ENCODE results near the gene FAM174C.

The FAM174C gene

DNA sequence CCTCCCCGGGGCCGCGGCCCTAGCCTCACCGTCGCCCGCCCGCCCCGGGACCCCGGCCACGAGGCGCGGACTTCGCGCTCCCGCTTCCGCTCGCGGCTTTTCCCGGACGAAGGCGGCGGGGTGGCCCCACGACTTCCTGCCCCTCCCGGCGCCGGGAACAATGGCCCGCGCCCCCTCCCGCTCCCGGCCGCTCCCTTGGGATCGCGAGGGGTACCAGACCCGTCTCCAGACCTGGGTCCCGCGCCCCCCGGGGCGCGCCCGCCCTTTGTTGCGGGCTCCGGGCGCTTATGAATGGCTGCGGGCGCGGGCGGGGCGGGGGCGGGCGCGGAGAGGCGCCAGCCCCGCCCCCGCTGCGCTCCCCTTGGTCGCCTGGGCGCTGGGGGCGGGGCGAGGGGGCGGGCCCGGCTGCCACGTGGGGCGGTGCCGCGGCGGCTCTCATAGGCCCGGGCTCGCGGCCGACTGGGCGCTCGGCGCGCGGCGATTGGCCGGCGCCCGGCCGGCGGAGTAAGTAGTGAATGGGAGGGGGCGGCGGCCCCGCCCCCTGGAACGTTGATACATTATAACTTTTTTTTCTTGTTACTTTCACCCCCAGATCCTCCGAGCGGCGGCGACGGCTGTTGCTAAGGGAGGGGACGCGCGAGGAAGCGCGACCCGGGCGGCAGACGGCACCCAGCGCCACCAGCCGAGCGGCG is 25.9 kb upstream of the FAM174C start (continued):
- TF ChIP-seq ZNF530 (tag by site-specific recombination; IDR thresholded peaks at IDR 0.05; ENCODE audit: low read depth) (no peak), ZNF133 (tag by site-specific recombination; IDR thresholded peaks at IDR 0.05) (no peak)

DNA sequence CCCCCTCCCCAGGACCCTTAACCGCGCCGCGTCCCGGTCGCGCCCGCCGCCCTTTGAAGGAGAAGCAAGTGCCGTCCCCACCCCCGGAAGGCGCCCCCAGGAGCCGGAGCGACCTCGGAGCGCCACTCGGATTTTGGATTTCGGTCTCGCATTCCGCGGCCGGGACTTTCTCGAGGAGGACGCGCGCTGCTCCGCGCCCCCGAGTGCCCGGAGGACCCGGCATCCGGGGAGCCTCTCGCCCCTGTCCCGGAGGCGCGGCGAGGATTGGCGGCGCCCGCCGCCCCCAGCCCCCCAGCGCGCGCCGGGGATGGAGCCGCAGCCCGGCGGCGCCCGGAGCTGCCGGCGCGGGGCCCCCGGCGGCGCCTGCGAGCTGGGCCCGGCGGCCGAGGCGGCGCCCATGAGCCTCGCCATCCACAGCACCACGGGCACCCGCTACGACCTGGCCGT is 25.3 kb upstream of the FAM174C start:
- ChIA-PET POLR2A (interaction anchor here (0.6 to 1.0 kb wide), 3 partner anchors 15 to 19 kb away, joined by 3 to 7 read pairs (median 3); partner anchors contain the start of gene CIRBP), CTCF (interaction anchor here (1.0 kb wide), 1 partner anchor 16 kb away, joined by 3 read pairs; no protein-coding TSS in a partner anchor)
- no peaks in the 10 kb centered on the region for H3K9me3 ChIP-seq (ENCODE audit: control insufficient read depth, insufficient read depth, low read depth, low read length)
- H3K27ac ChIP-seq (ENCODE audit: extremely low read depth, low read depth, low read length), result peak overlapping the region; percentile 100
- H3K4me3 ChIP-seq (ENCODE audit: low read depth, low read length), result peak overlapping the region; percentile 92
- peaks cover 0 to 27% of the 10 kb centered on the region in 2 experiments; a peak in 1 of 3 replicates for H3K36me3 ChIP-seq (ENCODE audit: control insufficient read depth in 2 of 2, insufficient read depth in 1 of 2, low read length in 2 of 2)
- H3K4me1 ChIP-seq (ENCODE audit: control insufficient read depth, insufficient read depth, low read length), result peaks cover 4% of the 10 kb centered on the region
- TF ChIP-seq ZNF19 (tag by site-specific recombination; IDR thresholded peaks at IDR 0.05; ENCODE audit: low read depth), result no peak
- no peak for TF ChIP-seq ZNF155 (tag by site-specific recombination; IDR thresholded peaks at IDR 0.05)
- TF ChIP-seq, protein P1, sequence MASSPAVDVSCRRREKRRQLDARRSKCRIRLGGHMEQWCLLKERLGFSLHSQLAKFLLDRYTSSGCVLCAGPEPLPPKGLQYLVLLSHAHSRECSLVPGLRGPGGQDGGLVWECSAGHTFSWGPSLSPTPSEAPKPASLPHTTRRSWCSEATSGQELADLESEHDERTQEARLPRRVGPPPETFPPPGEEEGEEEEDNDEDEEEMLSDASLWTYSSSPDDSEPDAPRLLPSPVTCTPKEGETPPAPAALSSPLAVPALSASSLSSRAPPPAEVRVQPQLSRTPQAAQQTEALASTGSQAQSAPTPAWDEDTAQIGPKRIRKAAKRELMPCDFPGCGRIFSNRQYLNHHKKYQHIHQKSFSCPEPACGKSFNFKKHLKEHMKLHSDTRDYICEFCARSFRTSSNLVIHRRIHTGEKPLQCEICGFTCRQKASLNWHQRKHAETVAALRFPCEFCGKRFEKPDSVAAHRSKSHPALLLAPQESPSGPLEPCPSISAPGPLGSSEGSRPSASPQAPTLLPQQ (tag by site-specific recombination; IDR thresholded peaks at IDR 0.05), result no peak
- TF ChIP-seq RBAK (tag by site-specific recombination; IDR thresholded peaks at IDR 0.05), result no peak
- no peak for TF ChIP-seq ZIC2 (tag by site-specific recombination; IDR thresholded peaks at IDR 0.05)
- TF ChIP-seq, protein P2, sequence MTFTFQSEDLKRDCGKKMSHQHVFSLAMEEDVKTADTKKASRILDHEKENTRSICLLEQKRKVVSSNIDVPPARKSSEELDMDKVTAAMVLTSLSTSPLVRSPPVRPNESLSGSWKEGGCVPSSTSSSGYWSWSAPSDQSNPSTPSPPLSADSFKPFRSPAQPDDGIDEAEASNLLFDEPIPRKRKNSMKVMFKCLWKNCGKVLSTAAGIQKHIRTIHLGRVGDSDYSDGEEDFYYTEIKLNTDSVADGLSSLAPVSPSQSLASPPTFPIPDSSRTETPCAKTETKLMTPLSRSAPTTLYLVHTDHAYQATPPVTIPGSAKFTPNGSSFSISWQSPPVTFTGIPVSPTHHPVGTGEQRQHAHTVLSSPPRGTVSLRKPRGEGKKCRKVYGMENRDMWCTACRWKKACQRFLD (tag by site-specific recombination; IDR thresholded peaks at IDR 0.05), result no peak
- TF ChIP-seq GLIS2 (tag by site-specific recombination; IDR thresholded peaks at IDR 0.05), result peak; percentile 65
- 0 out of 2 replicates have a peak, but pooled peaks have one; percentile 57 for TF ChIP-seq REPIN1 (tag by site-specific recombination; IDR thresholded peaks at IDR 0.05; ENCODE audit: low read depth)
- TF ChIP-seq ZNF610 (tag by site-specific recombination; IDR thresholded peaks at IDR 0.05; ENCODE audit: borderline replicate concordance), result no peak
- TF ChIP-seq ZNF223 (tag by site-specific recombination; IDR thresholded peaks at IDR 0.05), result no peak
- no peak for TF ChIP-seq ZNF366 (tag by site-specific recombination; conservative IDR thresholded peaks at IDR 0.05)
- TF ChIP-seq ZNF791 (tag by site-specific recombination; IDR thresholded peaks at IDR 0.05), result no peak
- TF ChIP-seq ZNF146 (tag by site-specific recombination; IDR thresholded peaks at IDR 0.05), result 0 out of 2 replicates have a peak, but pooled peaks have one; percentile 8
- no peak; the same call in 1 of the 2 replicates for TF ChIP-seq SP3 (tag by site-specific recombination; IDR thresholded peaks at IDR 0.05)
- TF ChIP-seq ZNF2 (tag by site-specific recombination; IDR thresholded peaks at IDR 0.05), result no peak
- TF ChIP-seq GLI2 (tag by site-specific recombination; IDR thresholded peaks at IDR 0.05; ENCODE audit: borderline replicate concordance, low read depth), result no peak
- TF ChIP-seq SP2 (tag by site-specific recombination; IDR thresholded peaks at IDR 0.05), result no peak; the same call in 1 of the 2 replicates
- no peak for TF ChIP-seq BCL11B (tag by site-specific recombination; IDR thresholded peaks at IDR 0.05; ENCODE audit: low read depth)
- peak; percentile 31; the same call in 1 of the 2 replicates for TF ChIP-seq ZBTB48 (tag by site-specific recombination; IDR thresholded peaks at IDR 0.05)
- TF ChIP-seq ZEB2 (tag by site-specific recombination; IDR thresholded peaks at IDR 0.05), result peak; percentile 18
- TF ChIP-seq GFI1B (tag by site-specific recombination; IDR thresholded peaks at IDR 0.05), result no peak
- no peak for TF ChIP-seq ZNF350 (tag by site-specific recombination; IDR thresholded peaks at IDR 0.05)
- TF ChIP-seq ZNF184 (tag by site-specific recombination; IDR thresholded peaks at IDR 0.05), result no peak; the same call in 1 of the 2 replicates
- no peak for TF ChIP-seq ZNF555 (tag by site-specific recombination; conservative IDR thresholded peaks at IDR 0.05)
- TF ChIP-seq HOXC10 (CRISPR knock-in tag; IDR thresholded peaks at IDR 0.05), result no peak
- no peak for TF ChIP-seq ZNF830 (tag by site-specific recombination; IDR thresholded peaks at IDR 0.05; ENCODE audit: low read depth)
- no peak for TF ChIP-seq ZNF10 (tag by site-specific recombination; IDR thresholded peaks at IDR 0.05)
- TF ChIP-seq, protein P3, sequence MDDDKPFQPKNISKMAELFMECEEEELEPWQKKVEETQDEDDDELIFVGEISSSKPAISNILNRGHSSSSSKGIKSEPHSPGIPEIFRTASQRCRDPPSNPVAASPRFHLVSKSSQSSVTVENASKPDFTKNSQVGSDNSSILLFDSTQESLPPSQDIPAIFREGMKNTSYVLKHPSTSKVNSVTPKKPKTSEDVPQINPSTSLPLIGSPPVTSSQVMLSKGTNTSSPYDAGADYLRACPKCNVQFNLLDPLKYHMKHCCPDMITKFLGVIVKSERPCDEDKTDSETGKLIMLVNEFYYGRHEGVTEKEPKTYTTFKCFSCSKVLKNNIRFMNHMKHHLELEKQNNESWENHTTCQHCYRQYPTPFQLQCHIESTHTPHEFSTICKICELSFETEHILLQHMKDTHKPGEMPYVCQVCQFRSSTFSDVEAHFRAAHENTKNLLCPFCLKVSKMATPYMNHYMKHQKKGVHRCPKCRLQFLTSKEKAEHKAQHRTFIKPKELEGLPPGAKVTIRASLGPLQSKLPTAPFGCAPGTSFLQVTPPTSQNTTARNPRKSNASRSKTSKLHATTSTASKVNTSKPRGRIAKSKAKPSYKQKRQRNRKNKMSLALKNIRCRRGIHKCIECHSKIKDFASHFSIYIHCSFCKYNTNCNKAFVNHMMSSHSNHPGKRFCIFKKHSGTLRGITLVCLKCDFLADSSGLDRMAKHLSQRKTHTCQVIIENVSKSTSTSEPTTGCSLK (tag by site-specific recombination; IDR thresholded peaks at IDR 0.05), result no peak
- no peak for TF ChIP-seq ZBTB20 (tag by site-specific recombination; IDR thresholded peaks at IDR 0.05)
- TF ChIP-seq YY1 (tag by site-specific recombination; IDR thresholded peaks at IDR 0.05), result no peak
